Measurements from ENCODE around the gene MAP2.

MAP2 gene

GRCh38 chr2:209648714-209649113 is 224.9 kb downstream of the MAP2 start:
- H3K4me3 ChIP-seq (ENCODE audit: low read depth, low read length): no peak overlapping the region
- no peak for DNase-seq (ENCODE audit: low read depth)
- TF ChIP-seq CTCF (IDR thresholded peaks at IDR 0.05; ENCODE audit: insufficient read depth, low read depth, low read length, missing control alignments): no peak

GRCh38 chr2:209653134-209653533 is 229.3 kb downstream of the MAP2 start:
- no peak for TF ChIP-seq CTCF (IDR thresholded peaks at IDR 0.05; ENCODE audit: insufficient read depth, low read depth, low read length, missing control alignments)
- DNase-seq (ENCODE audit: low read depth): no peak
- no peak overlapping the region for H3K4me3 ChIP-seq (ENCODE audit: low read depth, low read length)

- DNase-seq (ENCODE audit: low read depth): no peak
- H3K4me3 ChIP-seq (ENCODE audit: low read depth, low read length): no peak overlapping the region
Measured at GRCh38 chr2:209661286-209661894, 237.5 kb downstream of the MAP2 start.

GRCh38 chr2:209662021-209662420 is 238.2 kb downstream of the MAP2 start:
- no peak for TF ChIP-seq CTCF (IDR thresholded peaks at IDR 0.05; ENCODE audit: insufficient read depth, low read depth, low read length, missing control alignments)
- no peak overlapping the region for H3K4me3 ChIP-seq (ENCODE audit: low read depth, low read length)
- DNase-seq (ENCODE audit: low read depth): no peak

More at GRCh38 chr2:209661286-209661894, 237.5 kb downstream of the MAP2 start:
- no peak for TF ChIP-seq CTCF (IDR thresholded peaks at IDR 0.05; ENCODE audit: insufficient read depth, low read depth, low read length, missing control alignments)

- H3K4me3 ChIP-seq (ENCODE audit: low read depth, low read length): no peak overlapping the region
- TF ChIP-seq CTCF (IDR thresholded peaks at IDR 0.05; ENCODE audit: insufficient read depth, low read depth, low read length, missing control alignments): no peak
- DNase-seq (ENCODE audit: low read depth): no peak
Measured at GRCh38 chr2:209663139-209663538, 239.3 kb downstream of the MAP2 start.

- DNase-seq (ENCODE audit: low read depth): no peak
- TF ChIP-seq CTCF (IDR thresholded peaks at IDR 0.05; ENCODE audit: insufficient read depth, low read depth, low read length, missing control alignments): no peak
- no peak overlapping the region for H3K4me3 ChIP-seq (ENCODE audit: low read depth, low read length)
Measured at GRCh38 chr2:209663656-209664055, 239.8 kb downstream of the MAP2 start.

GRCh38 chr2:209666296-209666695 is 242.4 kb downstream of the MAP2 start:
- H3K4me3 ChIP-seq (ENCODE audit: low read depth, low read length): no peak overlapping the region
- no peak for TF ChIP-seq CTCF (IDR thresholded peaks at IDR 0.05; ENCODE audit: insufficient read depth, low read depth, low read length, missing control alignments)
- DNase-seq (ENCODE audit: low read depth): no peak
